Stimulated activated naive CD8-positive, alpha-beta T cell treated with anti-CD3 and anti-CD28 coated beads, Interleukin-15, Interleukin-2, amounts not matched to agents 100 ng/mL and 50 ng/mL, for 24 hours (primary cell): ENCODE data around the gene CEACAM20.

Source experiments
- H3K27ac Mint-ChIP-seq: one replicate; pipeline ENCODE4 v1.8.0; 2021; ENCODE audit warnings: mild to moderate bottlenecking, mixed read lengths
- H3K27me3 Mint-ChIP-seq: one replicate; pipeline ENCODE4 v1.8.0; 2021; ENCODE audit warnings: mixed read lengths
- H3K36me3 Mint-ChIP-seq: one replicate; pipeline ENCODE4 v1.8.0; 2021; ENCODE audit warnings: low read depth, mixed read lengths
- H3K4me1 Mint-ChIP-seq: one replicate; pipeline ENCODE4 v1.8.0; 2021; ENCODE audit warnings: low read depth, mixed read lengths
- H3K4me3 Mint-ChIP-seq: one replicate; pipeline ENCODE4 v1.8.0; 2021; ENCODE audit warnings: mild to moderate bottlenecking, mixed read lengths
- H3K9me3 Mint-ChIP-seq: one replicate; pipeline ENCODE4 v1.8.0; 2021; ENCODE audit warnings: mixed read lengths

CEACAM20 gene

DNA sequence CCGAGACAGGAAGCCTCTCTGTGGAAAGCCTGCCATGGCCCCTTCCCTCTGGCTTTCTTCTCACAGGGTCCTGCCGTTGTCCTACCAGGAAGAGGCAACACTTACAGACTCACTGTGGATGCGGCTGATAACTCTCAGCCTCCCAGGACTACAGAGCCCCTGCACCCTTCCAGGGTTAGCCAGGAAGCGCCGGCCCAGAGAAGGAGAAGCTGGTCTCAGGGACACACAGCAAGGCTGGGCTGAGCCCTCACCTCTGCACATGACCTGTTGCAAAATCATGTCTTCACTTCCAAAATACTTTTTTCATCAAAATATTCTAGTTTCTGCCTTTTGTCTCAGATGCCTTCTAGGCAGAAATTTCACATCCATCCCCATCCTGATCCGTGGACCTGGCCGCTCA is 1.9 kb downstream of the CEACAM20 start:
- H3K4me3 Mint-ChIP-seq = no peak overlapping the region

DNA sequence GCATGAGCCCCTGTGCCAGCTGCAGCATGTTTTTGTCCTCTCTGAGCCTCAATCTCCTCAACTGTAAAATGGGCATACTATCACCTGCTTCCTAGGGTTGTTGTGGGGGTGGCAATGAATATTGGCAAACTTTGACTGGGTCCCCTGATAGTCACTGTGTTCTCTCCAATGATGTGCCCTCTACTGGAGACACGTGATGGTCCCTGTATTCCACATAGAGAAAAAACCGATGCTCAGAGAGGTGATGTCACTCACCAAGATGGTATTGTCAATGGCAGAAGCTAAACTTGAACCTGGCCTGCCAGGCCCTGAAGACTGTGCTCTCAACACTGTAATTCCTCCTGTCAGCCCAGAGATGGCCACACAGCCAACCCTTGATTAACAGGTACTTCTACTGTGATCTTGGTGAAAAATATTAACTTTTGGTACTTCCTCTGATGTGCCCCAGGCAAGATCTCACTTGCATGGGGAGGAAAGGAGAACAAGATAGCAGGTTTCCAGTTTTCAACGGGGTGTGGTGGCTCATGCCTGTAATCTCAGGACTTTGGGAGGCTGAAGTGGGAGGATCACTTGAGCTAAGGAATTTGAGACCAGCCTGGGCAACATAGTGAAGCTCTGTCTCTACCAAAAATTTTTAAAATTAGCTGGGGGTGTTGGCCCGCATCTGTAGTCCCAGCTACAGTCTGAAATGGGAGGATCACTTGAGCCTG is 3.6 kb downstream of the CEACAM20 start:
- Mint-ChIP-seq H3K4me3 (no peak overlapping the region), H3K27ac (no peak overlapping the region), H3K27me3 (peaks cover 4% of the 10 kb centered on the region), H3K36me3 (no peaks in the 10 kb centered on the region), H3K4me1 (no peaks in the 10 kb centered on the region), H3K9me3 (peaks cover 10% of the 10 kb centered on the region)

More for the DNA sequence above, 1.9 kb downstream of the CEACAM20 start:
- no peaks in the 10 kb centered on the region for H3K4me1 Mint-ChIP-seq
- no peaks in the 10 kb centered on the region for H3K36me3 Mint-ChIP-seq
- H3K27me3 Mint-ChIP-seq = peaks cover 4% of the 10 kb centered on the region
- no peak overlapping the region for H3K27ac Mint-ChIP-seq
- peaks cover 10% of the 10 kb centered on the region for H3K9me3 Mint-ChIP-seq

- H3K27ac Mint-ChIP-seq = no peak overlapping the region
- H3K4me1 Mint-ChIP-seq = no peaks in the 10 kb centered on the region
- H3K36me3 Mint-ChIP-seq = no peaks in the 10 kb centered on the region
- H3K27me3 Mint-ChIP-seq = peaks cover 1% of the 10 kb centered on the region
- H3K4me3 Mint-ChIP-seq = no peak overlapping the region
- peaks cover 8% of the 10 kb centered on the region for H3K9me3 Mint-ChIP-seq
Observed at GRCh38 chr19:44521370-44521769, 8.1 kb downstream of the CEACAM20 start.

- Mint-ChIP-seq H3K27me3 (peaks cover 12% of the 10 kb centered on the region), H3K36me3 (no peaks in the 10 kb centered on the region), H3K4me1 (no peaks in the 10 kb centered on the region), H3K4me3 (no peak overlapping the region), H3K9me3 (peaks cover 12% of the 10 kb centered on the region), H3K27ac (no peak overlapping the region)
Observed at GRCh38 chr19:44517146-44517545, 12.3 kb downstream of the CEACAM20 start.

DNA sequence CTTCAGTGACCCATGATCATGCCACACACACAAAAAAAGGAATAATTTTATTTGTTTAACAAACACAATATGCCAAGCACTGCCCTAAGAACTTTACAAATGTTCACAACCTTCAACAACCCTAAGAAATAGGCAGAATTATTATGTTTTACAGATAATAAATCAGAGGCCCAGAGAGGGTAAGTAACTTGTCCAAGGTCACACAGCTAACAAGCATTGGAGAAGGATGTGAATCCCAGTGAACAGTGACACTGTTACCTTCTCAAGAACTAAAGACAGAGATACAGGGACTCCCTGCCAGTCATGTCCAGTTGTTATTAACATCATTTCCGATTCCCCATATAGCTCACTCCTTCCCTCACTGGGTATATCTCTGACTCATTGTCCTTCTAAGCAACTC is 13.6 kb downstream of the CEACAM20 start:
- Mint-ChIP-seq H3K36me3 (no peaks in the 10 kb centered on the region), H3K4me3 (no peak overlapping the region), H3K4me1 (no peaks in the 10 kb centered on the region), H3K27ac (no peak overlapping the region), H3K27me3 (peaks cover 17% of the 10 kb centered on the region), H3K9me3 (peaks cover 12% of the 10 kb centered on the region)

DNA sequence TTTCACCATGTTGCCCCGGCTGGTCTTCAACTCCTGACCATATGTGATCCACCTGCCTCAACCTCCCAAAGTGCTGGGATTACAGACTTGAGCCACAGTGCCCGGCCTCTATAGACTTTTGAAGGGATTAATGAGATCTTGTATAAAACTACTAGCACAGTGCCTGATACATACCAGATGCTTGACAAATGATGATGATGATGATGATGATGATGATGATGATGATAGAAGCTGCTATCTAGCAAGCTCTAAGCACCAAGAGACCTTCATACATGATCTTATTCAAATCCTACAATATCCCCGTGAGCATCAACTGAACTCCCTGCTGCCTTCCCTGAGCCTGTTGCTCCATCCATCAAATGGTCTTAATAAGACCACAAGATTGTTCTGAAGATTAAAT is 14.4 kb downstream of the CEACAM20 start:
- Mint-ChIP-seq H3K36me3 (no peaks in the 10 kb centered on the region), H3K4me1 (no peaks in the 10 kb centered on the region), H3K4me3 (no peak overlapping the region), H3K9me3 (peaks cover 13% of the 10 kb centered on the region), H3K27me3 (peaks cover 25% of the 10 kb centered on the region), H3K27ac (no peak overlapping the region)

GRCh38 chr19:44512326-44513298 is 16.9 kb downstream of the CEACAM20 start:
- peaks cover 31% of the 10 kb centered on the region for H3K9me3 Mint-ChIP-seq
- no peak overlapping the region for H3K4me3 Mint-ChIP-seq
- H3K36me3 Mint-ChIP-seq = peaks cover 11% of the 10 kb centered on the region
- H3K27ac Mint-ChIP-seq = no peak overlapping the region
- peaks cover 44% of the 10 kb centered on the region for H3K27me3 Mint-ChIP-seq
- no peaks in the 10 kb centered on the region for H3K4me1 Mint-ChIP-seq

GRCh38 chr19:44509478-44509877 is 20.0 kb downstream of the CEACAM20 start:
- no peaks in the 10 kb centered on the region for H3K4me1 Mint-ChIP-seq
- peak overlapping the region; percentile 27 for H3K27ac Mint-ChIP-seq

DNA sequence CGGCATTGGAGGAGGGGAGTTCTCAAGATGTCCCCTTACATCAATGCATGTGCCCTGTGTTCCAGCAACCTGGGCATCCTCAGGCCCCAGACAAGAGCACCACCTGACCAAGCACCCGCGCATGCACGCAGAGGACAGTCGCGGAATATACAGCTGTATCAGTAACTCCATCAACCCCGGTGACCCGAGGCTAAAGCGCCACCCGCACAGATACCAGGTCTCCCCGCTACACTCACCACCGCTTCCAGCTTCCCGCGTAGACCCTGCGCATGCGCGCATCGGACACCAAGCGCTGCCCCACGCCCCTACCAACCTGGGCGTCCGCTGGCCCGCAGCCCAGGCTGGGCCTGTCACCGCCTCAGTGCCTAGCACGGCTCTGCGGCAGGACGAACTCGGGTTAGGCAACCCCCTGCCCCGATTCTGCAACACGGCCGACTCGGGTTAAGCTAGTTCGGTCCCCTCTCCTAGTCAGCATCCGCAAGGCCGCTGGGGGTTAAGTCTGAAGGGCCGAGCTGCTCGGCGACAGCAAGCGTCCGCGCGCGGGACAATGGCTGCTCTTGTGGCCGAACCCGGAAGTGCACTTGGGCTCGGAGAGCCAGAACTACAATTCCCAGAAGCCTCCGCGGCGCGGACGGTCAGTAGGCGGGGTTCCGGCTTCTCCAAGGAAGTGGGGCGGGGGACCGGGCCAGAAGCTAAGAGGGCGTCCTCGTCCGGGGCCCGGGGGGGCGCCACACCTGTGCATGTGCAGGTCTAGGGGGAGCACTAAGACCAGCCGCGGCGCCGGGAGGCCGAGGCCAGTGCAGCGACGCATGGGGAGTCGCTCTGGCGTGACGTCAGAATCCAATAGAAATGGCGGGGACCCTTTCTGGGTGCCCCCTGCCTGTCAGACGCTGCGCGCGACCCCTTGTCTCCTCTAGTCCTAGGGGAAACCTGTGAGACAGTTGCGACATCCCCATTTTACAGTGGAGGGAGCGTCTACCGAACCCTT is 29.2 kb downstream of the CEACAM20 start, which contains the start of gene ZNF180:
Gene ZNF180 (minus strand): TSS at position 561 of the 988 bp plus-strand sequence. CDS start 3,188 bp downstream, outside the sequence.
- peak within 1 kb of the TSS; percentile 90 for H3K27ac Mint-ChIP-seq
- H3K4me3 Mint-ChIP-seq = peak within 1 kb of the TSS; percentile 94
- peaks cover 62% of the 10 kb centered on the region for H3K36me3 Mint-ChIP-seq
- peaks cover 22% of the 10 kb centered on the region for H3K27me3 Mint-ChIP-seq
- H3K4me1 Mint-ChIP-seq = peaks cover 36% of the 10 kb centered on the region
- peaks cover 54% of the 10 kb centered on the region for H3K9me3 Mint-ChIP-seq

More at GRCh38 chr19:44509478-44509877, 20.0 kb downstream of the CEACAM20 start:
- Mint-ChIP-seq H3K9me3 (peaks cover 31% of the 10 kb centered on the region), H3K36me3 (peaks cover 11% of the 10 kb centered on the region), H3K4me3 (no peak overlapping the region), H3K27me3 (peaks cover 58% of the 10 kb centered on the region)

DNA sequence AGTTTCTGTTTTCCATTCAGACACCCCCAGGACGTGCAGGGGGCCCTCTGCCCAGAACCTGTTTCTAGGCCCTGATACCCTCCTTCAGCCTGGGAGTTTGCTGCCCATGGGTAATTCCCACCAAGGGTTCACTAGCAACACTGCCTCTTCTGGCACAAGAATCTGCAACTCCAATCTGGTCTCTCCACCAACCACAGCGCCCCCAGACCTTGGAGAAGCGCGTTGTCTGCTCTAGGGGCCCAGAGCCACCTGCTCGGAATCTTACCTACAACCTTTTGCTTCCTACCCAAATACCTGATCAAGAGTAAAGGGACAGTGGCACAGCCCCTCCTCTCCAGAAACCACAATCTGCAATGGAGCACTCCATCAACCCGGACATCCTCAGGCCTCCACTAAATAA is 29.9 kb downstream of the CEACAM20 start:
- Mint-ChIP-seq H3K4me1 (peaks cover 36% of the 10 kb centered on the region), H3K27ac (peak overlapping the region; percentile 90), H3K9me3 (peaks cover 57% of the 10 kb centered on the region), H3K27me3 (peaks cover 15% of the 10 kb centered on the region), H3K4me3 (peak overlapping the region; percentile 94), H3K36me3 (peaks cover 69% of the 10 kb centered on the region)

DNA sequence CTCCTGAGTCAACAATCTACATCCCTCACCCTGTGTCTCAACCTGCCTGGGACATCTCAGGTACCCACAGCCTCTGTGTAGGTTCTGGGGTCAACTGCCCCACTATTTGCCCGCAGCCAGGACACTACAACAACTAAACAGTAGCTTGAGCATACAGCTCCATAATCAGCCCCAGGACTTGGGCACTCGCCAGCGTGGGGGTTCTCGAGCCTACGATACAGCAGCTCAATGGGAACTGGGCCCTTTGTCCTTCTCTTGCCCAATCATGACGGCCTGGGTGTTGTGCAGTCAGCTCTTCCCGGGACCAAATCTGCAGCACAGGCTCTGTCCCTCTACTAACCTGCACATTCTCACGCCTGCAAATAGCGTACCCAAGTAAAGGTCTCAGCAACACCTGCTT is 30.5 kb downstream of the CEACAM20 start:
- Mint-ChIP-seq H3K9me3 (peaks cover 56% of the 10 kb centered on the region), H3K27ac (no peak overlapping the region), H3K36me3 (peaks cover 75% of the 10 kb centered on the region), H3K27me3 (peaks cover 9% of the 10 kb centered on the region), H3K4me3 (peak overlapping the region; percentile 94), H3K4me1 (peaks cover 36% of the 10 kb centered on the region)

- H3K27me3 Mint-ChIP-seq = no peaks in the 10 kb centered on the region
- H3K9me3 Mint-ChIP-seq = peaks cover 68% of the 10 kb centered on the region
- H3K27ac Mint-ChIP-seq = no peak overlapping the region
- peaks cover 35% of the 10 kb centered on the region for H3K4me1 Mint-ChIP-seq
- H3K36me3 Mint-ChIP-seq = peaks cover 92% of the 10 kb centered on the region
- H3K4me3 Mint-ChIP-seq = no peak overlapping the region
Observed at GRCh38 chr19:44496711-44497110, 32.8 kb downstream of the CEACAM20 start.

- Mint-ChIP-seq H3K4me3 (no peak overlapping the region), H3K27me3 (no peaks in the 10 kb centered on the region), H3K9me3 (peaks cover 71% of the 10 kb centered on the region), H3K27ac (peak overlapping the region; percentile 40), H3K36me3 (peaks cover 95% of the 10 kb centered on the region), H3K4me1 (no peaks in the 10 kb centered on the region)
Observed at GRCh38 chr19:44476559-44477408, 52.7 kb downstream of the CEACAM20 start.
